ENCODE results near the gene SYT14. TPM values are rescaled to one million over a fixed set of nuclear protein-coding genes. Genes with fewer than 3 reads are reported as not detected.

Gene SYT14
- total RNA-seq, 1 donor from 2014 or later, result not detected

Other genes with a start within 250 kb of the SYT14 start
- gene HSD11B1, start 233.4 kb upstream of the SYT14 start, total RNA-seq, result 15.1 TPM in 2 replicates
- 392 and 394 TPM in 2 replicates for gene TRAF3IP3, start 182.2 kb upstream of the SYT14 start, total RNA-seq
- 2.4 and 3.2 TPM in 2 replicates for gene C1orf74, start 153.7 kb upstream of the SYT14 start, total RNA-seq
- 0.07 TPM in 1 of 2 replicates, not detected in the other for gene IRF6, start 132.1 kb upstream of the SYT14 start, total RNA-seq
- gene UTP25, start 110.2 kb upstream of the SYT14 start, total RNA-seq, result 17.2 and 17.6 TPM in 2 replicates

Measured in activated CD4-positive, alpha-beta T cell treated with anti-CD3 and anti-CD28 coated beads, Interleukin-2, amount 10 ng/mL, durations not matched to agents 24 days and 14 days (primary cell).